DND-41 (cell line): ENCODE results near the gene PTK6.

ENCODE experiments used
- ATAC-seq: fragments of 200-7000 bp; cut with Tn5 transposase; 3 replicates; pipeline ENCODE4 v1.9.1; 2021; ENCODE audit warnings: low read depth; ENCODE audit not compliant: insufficient read depth
- DNase-seq: peaks from one replicate; pipeline ENCODE4 v3.0.0-alpha.2; 2020
- H2AFZ ChIP-seq: 2 replicates; pipeline ENCODE4 v1.6.0; 2012; ENCODE audit warnings: low read depth, low read length
- H3K27ac ChIP-seq: 2 replicates; pipeline ENCODE4 v1.5.1; 2012; ENCODE audit warnings: low read length, inconsistent platforms
- H3K27me3 ChIP-seq: fragments of 200-600 bp; sonication (generic); 2 replicates; pipeline ENCODE4 v1.6.0; 2012; ENCODE audit warnings: low read length, mild to moderate bottlenecking, inconsistent platforms; ENCODE audit not compliant: insufficient read depth, poor library complexity
- H3K36me3 ChIP-seq: 2 replicates; pipeline ENCODE4 v1.5.1; 2012; ENCODE audit warnings: low read length, inconsistent platforms; ENCODE audit not compliant: insufficient read depth
- H3K4me1 ChIP-seq: 2 replicates; pipeline ENCODE4 v1.5.1; 2012; ENCODE audit warnings: mild to moderate bottlenecking, low read length; ENCODE audit not compliant: insufficient read depth
- H3K4me2 ChIP-seq: 2 replicates; pipeline ENCODE4 v1.6.0; 2012; ENCODE audit warnings: mild to moderate bottlenecking, moderate library complexity, low read length, inconsistent platforms; ENCODE audit not compliant: insufficient read depth
- H3K4me3 ChIP-seq, 2 experiments: fragments of 200-600 bp in 1 of 2; shearing (Covaris generic) in 1 of 2; 2 replicates each; pipeline ENCODE4 v1.5.1; 2012 to 2016; ENCODE audit warnings: inconsistent platforms in 2 of 2, low read length in 2 of 2, mild to moderate bottlenecking in 2 of 2, low read depth in 1 of 2, moderate library complexity in 1 of 2
- H3K79me2 ChIP-seq: 2 replicates; pipeline ENCODE4 v1.6.0; 2012; ENCODE audit warnings: low read length, inconsistent platforms; ENCODE audit not compliant: insufficient read depth
- H3K9ac ChIP-seq: 2 replicates; pipeline ENCODE4 v1.6.0; 2012; ENCODE audit warnings: low read depth, mild to moderate bottlenecking, inconsistent platforms, low read length, moderate library complexity
- H3K9me3 ChIP-seq: 2 replicates; pipeline ENCODE4 v1.5.1; 2012; ENCODE audit warnings: low read length, moderate library complexity, mild to moderate bottlenecking, inconsistent platforms; ENCODE audit not compliant: insufficient read depth, severe bottlenecking
- H4K20me1 ChIP-seq: 2 replicates; pipeline ENCODE4 v1.6.0; 2012; ENCODE audit warnings: low read length; ENCODE audit not compliant: insufficient read depth
- CTCF ChIP-seq: IDR thresholded peaks from 2 replicates; pipeline ENCODE4 v1.5.1; 2012; ENCODE audit warnings: borderline replicate concordance, low read length, moderate library complexity, mild to moderate bottlenecking; ENCODE audit not compliant: poor library complexity, severe bottlenecking; ENCODE audit errors: extremely low read depth
- EZH2 ChIP-seq: IDR thresholded peaks from 3 replicates; pipeline ENCODE4 v1.6.1; 2012; ENCODE audit warnings: borderline replicate concordance, low read depth, mild to moderate bottlenecking, moderate library complexity, low read length, inconsistent platforms; ENCODE audit not compliant: severe bottlenecking

Gene PTK6

GRCh38 chr20:63549019-63549418 lies 11.8 kb upstream of the PTK6 start:
- H3K4me3 ChIP-seq, result no peak overlapping the region
- no peak overlapping the region for H3K4me2 ChIP-seq
- H2AFZ ChIP-seq, result no peak overlapping the region
- H3K36me3 ChIP-seq, result no peaks in the 10 kb centered on the region
- H4K20me1 ChIP-seq, result peaks cover 3% of the 10 kb centered on the region; the same call in 1 of the 2 replicates
- ATAC-seq (no peak), DNase-seq (no peak)
- peaks cover 22% of the 10 kb centered on the region for H3K4me1 ChIP-seq
- no peak overlapping the region for H3K27ac ChIP-seq
- no peaks in the 10 kb centered on the region for H3K9me3 ChIP-seq
- TF ChIP-seq EZH2 (no peak), CTCF (no peak)
- H3K79me2 ChIP-seq, result no peaks in the 10 kb centered on the region
- H3K9ac ChIP-seq, result no peak overlapping the region
- peaks cover 4% of the 10 kb centered on the region for H3K27me3 ChIP-seq

- no peak overlapping the region for H3K4me2 ChIP-seq
- no peak for ATAC-seq
- H3K27ac ChIP-seq, result no peak overlapping the region
- H3K9me3 ChIP-seq, result no peaks in the 10 kb centered on the region
- no peak for DNase-seq
- TF ChIP-seq CTCF (no peak), EZH2 (no peak)
- peaks cover 18% of the 10 kb centered on the region for H3K4me1 ChIP-seq
- no peak overlapping the region for H3K9ac ChIP-seq
- no peaks in the 10 kb centered on the region for H3K79me2 ChIP-seq
- no peaks in the 10 kb centered on the region for H3K36me3 ChIP-seq
- no peak overlapping the region for H2AFZ ChIP-seq
- peaks cover 3% of the 10 kb centered on the region; the same call in 1 of the 2 replicates for H4K20me1 ChIP-seq
- peaks cover 4% of the 10 kb centered on the region for H3K27me3 ChIP-seq
- no peak overlapping the region for H3K4me3 ChIP-seq
Observed at GRCh38 chr20:63548542-63548941, 11.4 kb upstream of the PTK6 start.

GRCh38 chr20:63547725-63548480 lies 10.7 kb upstream of the PTK6 start, which contains the start of gene SRMS:
Gene SRMS (minus strand): TSS chr20:63547749. CDS start chr20:63547463, 286 bp downstream.
- Histone ChIP-seq H3K4me2 (no peak within 1 kb of the TSS), H4K20me1 (peaks cover 7% of the 10 kb centered on the region), H3K36me3 (no peaks in the 10 kb centered on the region), H3K27ac (no peak within 1 kb of the TSS), H2AFZ (no peak within 1 kb of the TSS), H3K4me1 (peaks cover 11% of the 10 kb centered on the region), H3K4me3 (no peak within 1 kb of the TSS), H3K27me3 (peaks cover 4% of the 10 kb centered on the region), H3K9ac (no peak within 1 kb of the TSS), H3K79me2 (no peaks in the 10 kb centered on the region), H3K9me3 (no peaks in the 10 kb centered on the region)
- TF ChIP-seq CTCF (no peak), EZH2 (no peak)
- no peak for ATAC-seq
- DNase-seq, result no peak
